Stimulated activated naive CD8-positive, alpha-beta T cell treated with anti-CD3 and anti-CD28 coated beads, Interleukin-15, amount 100 ng/mL, for 72 hours (primary cell): Measurements from ENCODE around the gene SURF2.

ENCODE experiments used
- ATAC-seq: fragments of 150-1000 bp; cut with Tn5 transposase; 2 replicates; pipeline ENCODE4 v1.10.0; 2021; ENCODE audit warnings: mild to moderate bottlenecking, moderate library complexity
- DNase-seq, 2 donors: peaks; one replicate each; pipeline ENCODE4 v3.0.0; 2021 to 2022
- H3K27ac Mint-ChIP-seq, 2 donors: one replicate each; pipeline ENCODE4 v1.8.0; 2022; ENCODE audit warnings: mild to moderate bottlenecking in 2 of 2, mixed read lengths in 2 of 2, moderate library complexity in 2 of 2
- H3K27me3 Mint-ChIP-seq: one replicate; pipeline ENCODE4 v1.8.0; 2022; ENCODE audit warnings: mixed read lengths
- H3K4me1 Mint-ChIP-seq: one replicate; pipeline ENCODE4 v1.8.0; 2022; ENCODE audit warnings: mild to moderate bottlenecking, mixed read lengths
- H3K4me3 Mint-ChIP-seq, 2 donors: one replicate each; pipeline ENCODE4 v1.8.0; 2022; ENCODE audit warnings: mild to moderate bottlenecking in 2 of 2, mixed read lengths in 2 of 2, moderate library complexity in 1 of 2
- H3K9me3 Mint-ChIP-seq, 2 donors: one replicate each; pipeline ENCODE4 v1.8.0; 2022; ENCODE audit warnings: mixed read lengths in 2 of 2

The SURF2 gene

DNA sequence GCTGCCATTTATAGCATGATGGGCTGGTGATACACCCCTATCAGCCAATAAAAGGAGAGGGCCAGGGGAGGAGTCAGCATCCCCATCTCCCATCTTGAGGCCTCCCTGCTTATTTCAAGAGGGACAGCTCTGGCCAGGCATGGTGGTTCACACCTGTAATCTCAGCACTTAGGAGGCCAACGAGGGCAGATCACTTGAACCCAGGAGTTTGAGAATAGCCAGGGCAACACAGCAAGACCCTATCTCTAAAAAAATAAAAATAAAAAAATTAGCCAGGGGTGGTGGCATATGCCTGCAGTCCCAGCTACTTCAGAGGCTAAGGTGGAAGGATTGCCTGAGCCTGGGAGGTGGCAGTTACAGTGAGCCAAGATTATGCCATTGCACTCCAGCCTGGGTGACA is 51.7 kb downstream of the SURF2 start:
- no peaks in the 10 kb centered on the region for H3K27me3 Mint-ChIP-seq
- H3K4me1 Mint-ChIP-seq: peaks cover 44% of the 10 kb centered on the region
- ATAC-seq (no peak), DNase-seq (no peak)
- no peak overlapping the region for H3K4me3 Mint-ChIP-seq
- no peak overlapping the region for H3K27ac Mint-ChIP-seq
- H3K9me3 Mint-ChIP-seq: no peaks in the 10 kb centered on the region
